Measurements from ENCODE around the gene FATE1. TPM values are rescaled to one million over a fixed set of nuclear protein-coding genes. Genes with fewer than 3 reads are reported as not detected.

Gene FATE1
- total RNA-seq, 1 experiment from 2014 or later: not detected

DNA sequence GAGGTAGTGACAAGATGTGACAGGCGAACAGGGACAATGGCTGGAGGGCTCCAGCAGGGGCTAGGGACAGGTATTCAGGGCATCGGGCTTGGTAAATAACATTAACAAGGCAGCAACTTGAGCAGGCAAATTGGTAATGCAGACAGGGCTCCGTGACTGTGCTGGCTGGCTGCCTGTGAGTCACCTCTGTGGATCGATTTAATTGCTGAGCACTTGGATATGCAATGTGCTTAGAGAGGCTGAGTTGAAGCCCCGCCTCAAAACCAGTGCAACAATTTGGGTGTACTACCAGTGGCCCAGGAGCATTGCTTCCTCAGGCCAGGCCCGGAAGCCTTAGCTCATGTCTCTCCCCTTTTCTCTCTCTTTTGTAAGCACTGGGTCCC, 38.2 kb downstream of the FATE1 start:
- no peaks in the 10 kb centered on the region for H3K4me1 ChIP-seq (ENCODE audit: control insufficient read depth, insufficient read depth, low read length)
- no peaks in the 10 kb centered on the region for H3K9me3 ChIP-seq (ENCODE audit: control insufficient read depth, insufficient read depth, low read depth, low read length)
- no peaks in the 10 kb centered on the region; the same call in 1 of the 2 replicates for H3K27me3 ChIP-seq (ENCODE audit: control insufficient read depth, insufficient read depth, low read length)
- intact Hi-C loops (cut with micrococcal nuclease; ENCODE audit: unreplicated experiment) (loop anchor here (5.0 to 10.0 kb wide), 2 partner anchors 371 to 883 kb away; partner anchors contain the start of gene GABRQ), in situ Hi-C loops (cut with HindIII; ENCODE audit: low pct_unique_long_range_greater_than_20kb, low sequenced_read_pairs) (no loop called here)
- TF ChIP-seq POLR2AphosphoS5 (IDR thresholded peaks at IDR 0.05; ENCODE audit: low read depth, low read length) (no peak), TCF7L2 (IDR thresholded peaks at IDR 0.05; ENCODE audit: low read depth, low read length) (no peak), SIN3A (IDR thresholded peaks at IDR 0.05; ENCODE audit: borderline replicate concordance, insufficient read depth, low read depth, low read length) (no peak)
- TF ChIP-seq, protein P1, sequence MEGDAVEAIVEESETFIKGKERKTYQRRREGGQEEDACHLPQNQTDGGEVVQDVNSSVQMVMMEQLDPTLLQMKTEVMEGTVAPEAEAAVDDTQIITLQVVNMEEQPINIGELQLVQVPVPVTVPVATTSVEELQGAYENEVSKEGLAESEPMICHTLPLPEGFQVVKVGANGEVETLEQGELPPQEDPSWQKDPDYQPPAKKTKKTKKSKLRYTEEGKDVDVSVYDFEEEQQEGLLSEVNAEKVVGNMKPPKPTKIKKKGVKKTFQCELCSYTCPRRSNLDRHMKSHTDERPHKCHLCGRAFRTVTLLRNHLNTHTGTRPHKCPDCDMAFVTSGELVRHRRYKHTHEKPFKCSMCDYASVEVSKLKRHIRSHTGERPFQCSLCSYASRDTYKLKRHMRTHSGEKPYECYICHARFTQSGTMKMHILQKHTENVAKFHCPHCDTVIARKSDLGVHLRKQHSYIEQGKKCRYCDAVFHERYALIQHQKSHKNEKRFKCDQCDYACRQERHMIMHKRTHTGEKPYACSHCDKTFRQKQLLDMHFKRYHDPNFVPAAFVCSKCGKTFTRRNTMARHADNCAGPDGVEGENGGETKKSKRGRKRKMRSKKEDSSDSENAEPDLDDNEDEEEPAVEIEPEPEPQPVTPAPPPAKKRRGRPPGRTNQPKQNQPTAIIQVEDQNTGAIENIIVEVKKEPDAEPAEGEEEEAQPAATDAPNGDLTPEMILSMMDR (IDR thresholded peaks at IDR 0.05): no peak
- H3K4me3 ChIP-seq (ENCODE audit: low read depth in 2 of 2, low read length in 2 of 2): no peak overlapping the region
- ATAC-seq (peak; percentile 28; the same call in 1 of the 2 replicates), DNase-seq (ENCODE audit: low read depth, low spot score) (no peak)
- H3K27ac ChIP-seq (ENCODE audit: low read length): no peak overlapping the region
- no peaks in the 10 kb centered on the region for H3K36me3 ChIP-seq (ENCODE audit: control insufficient read depth, insufficient read depth, low read length)
- ChIA-PET CTCF (interaction anchor here (1.2 to 1.5 kb wide), 2 partner anchors 878 to 882 kb away, joined by 4 to 10 read pairs; no protein-coding TSS in a partner anchor), POLR2A (no interaction called here)
- no TSS peak for BruUV-seq (replicated peaks)

DNA sequence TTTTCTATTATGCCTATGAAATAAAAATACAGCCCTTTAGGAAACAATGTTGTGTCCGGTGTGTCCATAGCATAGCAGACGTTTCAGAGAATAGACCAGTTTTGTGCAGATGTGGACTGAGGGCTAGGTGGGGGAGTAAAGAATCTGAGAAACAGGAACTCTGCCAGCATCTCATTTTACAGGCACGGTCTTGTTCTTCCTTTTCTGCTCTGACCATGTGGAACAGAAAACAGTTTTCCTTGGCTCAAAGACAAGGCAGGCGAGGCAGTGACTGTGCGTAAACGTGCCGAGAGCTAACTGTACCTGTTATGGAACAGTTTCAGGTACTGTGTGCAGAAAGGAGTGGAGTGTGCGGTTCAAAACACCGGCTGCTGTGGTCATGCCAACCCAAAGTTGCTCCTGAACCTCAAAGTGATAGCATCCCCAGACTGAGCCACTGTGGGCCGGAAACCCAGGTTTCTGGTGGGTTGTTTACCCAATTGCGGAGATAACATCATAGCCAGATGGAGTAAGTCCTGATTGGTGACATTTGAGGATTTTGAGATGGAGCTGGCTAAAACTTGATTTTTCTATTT, 38.9 kb downstream of the FATE1 start:
- intact Hi-C loops (cut with micrococcal nuclease; ENCODE audit: unreplicated experiment): loop anchor here (5.0 to 10.0 kb wide), 2 partner anchors 370 to 883 kb away; partner anchors contain the start of gene GABRQ
- Histone ChIP-seq H3K4me3 (ENCODE audit: low read depth in 2 of 2, low read length in 2 of 2) (no peak overlapping the region), H3K27me3 (ENCODE audit: control insufficient read depth, insufficient read depth, low read length) (no peaks in the 10 kb centered on the region; the same call in 1 of the 2 replicates), H3K27ac (ENCODE audit: low read length) (no peak overlapping the region), H3K4me1 (ENCODE audit: control insufficient read depth, insufficient read depth, low read length) (no peaks in the 10 kb centered on the region), H3K36me3 (ENCODE audit: control insufficient read depth, insufficient read depth, low read length) (no peaks in the 10 kb centered on the region), H3K9me3 (ENCODE audit: control insufficient read depth, insufficient read depth, low read depth, low read length) (no peaks in the 10 kb centered on the region)
- no peak for TF ChIP-seq TCF7L2 (IDR thresholded peaks at IDR 0.05; ENCODE audit: low read depth, low read length)
- TF ChIP-seq, protein P2, sequence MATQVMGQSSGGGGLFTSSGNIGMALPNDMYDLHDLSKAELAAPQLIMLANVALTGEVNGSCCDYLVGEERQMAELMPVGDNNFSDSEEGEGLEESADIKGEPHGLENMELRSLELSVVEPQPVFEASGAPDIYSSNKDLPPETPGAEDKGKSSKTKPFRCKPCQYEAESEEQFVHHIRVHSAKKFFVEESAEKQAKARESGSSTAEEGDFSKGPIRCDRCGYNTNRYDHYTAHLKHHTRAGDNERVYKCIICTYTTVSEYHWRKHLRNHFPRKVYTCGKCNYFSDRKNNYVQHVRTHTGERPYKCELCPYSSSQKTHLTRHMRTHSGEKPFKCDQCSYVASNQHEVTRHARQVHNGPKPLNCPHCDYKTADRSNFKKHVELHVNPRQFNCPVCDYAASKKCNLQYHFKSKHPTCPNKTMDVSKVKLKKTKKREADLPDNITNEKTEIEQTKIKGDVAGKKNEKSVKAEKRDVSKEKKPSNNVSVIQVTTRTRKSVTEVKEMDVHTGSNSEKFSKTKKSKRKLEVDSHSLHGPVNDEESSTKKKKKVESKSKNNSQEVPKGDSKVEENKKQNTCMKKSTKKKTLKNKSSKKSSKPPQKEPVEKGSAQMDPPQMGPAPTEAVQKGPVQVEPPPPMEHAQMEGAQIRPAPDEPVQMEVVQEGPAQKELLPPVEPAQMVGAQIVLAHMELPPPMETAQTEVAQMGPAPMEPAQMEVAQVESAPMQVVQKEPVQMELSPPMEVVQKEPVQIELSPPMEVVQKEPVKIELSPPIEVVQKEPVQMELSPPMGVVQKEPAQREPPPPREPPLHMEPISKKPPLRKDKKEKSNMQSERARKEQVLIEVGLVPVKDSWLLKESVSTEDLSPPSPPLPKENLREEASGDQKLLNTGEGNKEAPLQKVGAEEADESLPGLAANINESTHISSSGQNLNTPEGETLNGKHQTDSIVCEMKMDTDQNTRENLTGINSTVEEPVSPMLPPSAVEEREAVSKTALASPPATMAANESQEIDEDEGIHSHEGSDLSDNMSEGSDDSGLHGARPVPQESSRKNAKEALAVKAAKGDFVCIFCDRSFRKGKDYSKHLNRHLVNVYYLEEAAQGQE (IDR thresholded peaks at IDR 0.05; ENCODE audit: insufficient read depth in 1 of 2, low read depth in 2 of 2, low read length in 1 of 2): no peak
- in situ Hi-C loops (cut with HindIII; ENCODE audit: low pct_unique_long_range_greater_than_20kb, low sequenced_read_pairs): no loop called here
- no TSS peak for BruUV-seq (replicated peaks)
- CTCF ChIA-PET: no interaction called here
- POLR2A ChIA-PET: no interaction called here
- ATAC-seq (no peak), DNase-seq (ENCODE audit: low read depth, low spot score) (no peak)

DNA sequence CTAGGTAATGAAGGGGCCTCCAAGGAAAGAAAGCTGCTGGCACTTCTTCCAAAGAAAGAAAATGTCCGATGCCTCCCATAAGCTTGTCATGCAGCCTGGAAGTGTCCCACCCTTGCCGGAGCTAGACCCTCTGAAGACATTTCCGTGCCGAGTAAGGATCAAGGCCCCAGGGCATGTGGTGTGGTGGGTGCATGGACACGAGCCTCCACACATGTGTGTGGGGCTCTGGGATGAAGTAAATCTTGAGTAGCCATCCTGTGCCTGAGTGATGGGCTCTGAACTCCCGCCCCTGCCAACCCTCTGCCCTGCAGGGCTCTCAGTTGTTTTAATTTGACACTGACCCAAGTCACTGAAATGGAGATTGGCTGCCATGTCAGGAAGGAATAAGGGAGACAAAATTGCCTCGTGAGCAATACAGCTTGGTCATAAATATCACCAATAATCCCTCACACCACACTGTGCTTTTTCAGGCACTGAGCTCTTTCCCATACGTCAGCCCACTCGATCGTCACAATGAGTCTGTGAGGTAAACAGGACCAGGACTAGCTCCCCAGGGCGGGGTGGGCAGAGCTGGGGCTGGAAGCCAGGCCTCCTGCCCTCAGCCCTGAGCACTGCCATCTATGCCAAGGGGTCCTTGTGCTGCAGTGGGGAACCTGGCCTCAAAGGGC, 43.3 kb downstream of the FATE1 start:
- ChIA-PET CTCF (no interaction called here), POLR2A (no interaction called here)
- intact Hi-C loops (cut with micrococcal nuclease; ENCODE audit: unreplicated experiment) (loop anchor here (10.0 kb wide), 1 partner anchor 366 kb away; no protein-coding TSS in a partner anchor), in situ Hi-C loops (cut with HindIII; ENCODE audit: low pct_unique_long_range_greater_than_20kb, low sequenced_read_pairs) (no loop called here)
- H3K9me3 ChIP-seq (ENCODE audit: control insufficient read depth, insufficient read depth, low read depth, low read length): no peaks in the 10 kb centered on the region
- BruUV-seq (replicated peaks): no TSS peak
- no peaks in the 10 kb centered on the region for H3K27me3 ChIP-seq (ENCODE audit: control insufficient read depth, insufficient read depth, low read length)
- ATAC-seq (no peak; the same call in 1 of the 2 replicates), DNase-seq (ENCODE audit: low read depth, low spot score) (no peak)
- H3K36me3 ChIP-seq (ENCODE audit: control insufficient read depth, insufficient read depth, low read length): no peaks in the 10 kb centered on the region
- H3K4me3 ChIP-seq (ENCODE audit: low read depth in 2 of 2, low read length in 2 of 2): no peak overlapping the region
- TF ChIP-seq, protein P2 (IDR thresholded peaks at IDR 0.05; ENCODE audit: insufficient read depth in 1 of 2, low read depth in 2 of 2, low read length in 1 of 2): no peak
- TF ChIP-seq, protein P1 (IDR thresholded peaks at IDR 0.05): no peak
- TF ChIP-seq POLR2AphosphoS5 (IDR thresholded peaks at IDR 0.05; ENCODE audit: low read depth, low read length) (no peak), SIN3A (IDR thresholded peaks at IDR 0.05; ENCODE audit: borderline replicate concordance, insufficient read depth, low read depth, low read length) (no peak), TCF7L2 (IDR thresholded peaks at IDR 0.05; ENCODE audit: low read depth, low read length) (no peak)
- no peaks in the 10 kb centered on the region for H3K4me1 ChIP-seq (ENCODE audit: control insufficient read depth, insufficient read depth, low read length)
- H3K27ac ChIP-seq (ENCODE audit: low read length): no peak overlapping the region
